Fibroblast of lung (primary cell): ENCODE results near the gene MYH15. TPM values are rescaled to one million over a fixed set of nuclear protein-coding genes. Genes with fewer than 3 reads are reported as not detected.
A peak's percentile ranks its signal among the peaks of the same experiment; 100 is the strongest.

Experiments
- DNase-seq, 2 donors: peaks; one replicate each; pipeline versions ENCODE4 v3.0.0 to v3.0.0-alpha.2; 2010; ENCODE audit warnings: low read depth in 2 of 2
- H2AFZ ChIP-seq: 2 replicates; pipeline ENCODE4 v1.5.1; 2012; ENCODE audit warnings: low read length, control low read depth, inconsistent platforms
- H3K27ac ChIP-seq: 2 replicates; pipeline ENCODE4 v1.5.1; 2011; ENCODE audit warnings: low read length, control low read depth; ENCODE audit not compliant: insufficient read depth
- H3K27me3 ChIP-seq: 2 replicates; pipeline ENCODE4 v1.5.1; 2011; ENCODE audit warnings: mild to moderate bottlenecking, low read length; ENCODE audit not compliant: control insufficient read depth, insufficient read depth
- H3K36me3 ChIP-seq: 2 replicates; pipeline ENCODE4 v1.5.1; 2011; ENCODE audit warnings: low read length; ENCODE audit not compliant: control insufficient read depth, insufficient read depth
- H3K4me1 ChIP-seq: 2 replicates; pipeline ENCODE4 v1.5.1; 2011; ENCODE audit warnings: low read length; ENCODE audit not compliant: control insufficient read depth, insufficient read depth; ENCODE audit errors: extremely low read depth
- H3K4me2 ChIP-seq: 2 replicates; pipeline ENCODE4 v1.5.1; 2011; ENCODE audit warnings: low read length, control low read depth; ENCODE audit not compliant: insufficient read depth; ENCODE audit errors: extremely low read depth
- H3K4me3 ChIP-seq, 4 experiments: fragments of 200-600 bp in 1 of 4; sonication (generic) in 1 of 4; replicated peaks in 1 of 4; 2 replicates each; pipeline ENCODE4 v1.5.1; 2011 to 2016; ENCODE audit warnings: low read length in 4 of 4, low read depth in 3 of 4, mild to moderate bottlenecking in 3 of 4, control low read depth in 2 of 4, inconsistent platforms in 1 of 4, mixed read lengths in 1 of 4; ENCODE audit not compliant: insufficient read depth in 1 of 4; ENCODE audit errors: control extremely low read depth in 1 of 4
- H3K79me2 ChIP-seq: 2 replicates; pipeline ENCODE4 v1.5.1; 2012; ENCODE audit warnings: mild to moderate bottlenecking, low read length, inconsistent platforms; ENCODE audit not compliant: control insufficient read depth, insufficient read depth
- H3K9ac ChIP-seq: 2 replicates; pipeline ENCODE4 v1.5.1; 2011; ENCODE audit warnings: mild to moderate bottlenecking, low read length, control low read depth; ENCODE audit not compliant: insufficient read depth
- H3K9me3 ChIP-seq: 2 replicates; pipeline ENCODE4 v1.5.1; 2012; ENCODE audit warnings: low read depth, low read length; ENCODE audit not compliant: control insufficient read depth, insufficient read depth
- H4K20me1 ChIP-seq: 2 replicates; pipeline ENCODE4 v1.5.1; 2011; ENCODE audit warnings: low read length; ENCODE audit not compliant: control insufficient read depth, insufficient read depth; ENCODE audit errors: extremely low read depth
- CTCF ChIP-seq, 2 donors: IDR thresholded peaks in 1 of 2; conservative IDR thresholded peaks in 1 of 2; 1 replicate in 1 of 2; 2 replicates in 1 of 2; pipeline ENCODE4 v1.5.1; 2011 to 2012; ENCODE audit warnings: low read length in 2 of 2, control low read depth in 1 of 2, inconsistent platforms in 1 of 2, low read depth in 1 of 2, mild to moderate bottlenecking in 1 of 2
- EZH2 ChIP-seq: IDR thresholded peaks from 2 replicates; pipeline ENCODE4 v1.5.1; 2012; ENCODE audit warnings: low read length, control low read depth, mild to moderate bottlenecking; ENCODE audit errors: missing control alignments
- polyA plus RNA-seq, 2 donors: library from polyadenylated mRNA; depleted of rRNA in 1 of 2; stranded (reverse) in 1 of 2; unstranded in 1 of 2; fragments of >200 nt; gene quantifications; 2 replicates each; pipeline ENCODE4 v1.2.1, GENCODE V29; 2011 to 2012; ENCODE audit warnings: missing spikeins in 1 of 2
- total RNA-seq: library from RNA; depleted of rRNA; stranded (reverse); fragments of >200 nt; gene quantifications from 2 replicates; pipeline ENCODE4 v1.2.1, GENCODE V29; 2014

The MYH15 gene
- total and polyA plus RNA-seq, 2 donors (not counting 1 experiment from before 2014, with no cell fraction given): 0.05 to 0.17 TPM

- H3K4me1 ChIP-seq: no peaks in the 10 kb centered on the region
- H3K4me2 ChIP-seq: no peak overlapping the region
- H2AFZ ChIP-seq: no peak overlapping the region
- H3K79me2 ChIP-seq: no peaks in the 10 kb centered on the region
- TF ChIP-seq CTCF (conservative IDR thresholded peaks at IDR 0.05 in 1 of 2, IDR thresholded peaks at IDR 0.05 in 1 of 2; ENCODE audit: low read depth in 1 of 2, low read length in 2 of 2) (no peak), EZH2 (no peak)
- H3K9me3 ChIP-seq: no peaks in the 10 kb centered on the region
- H4K20me1 ChIP-seq: no peaks in the 10 kb centered on the region
- no peak overlapping the region for H3K27ac ChIP-seq
- H3K9ac ChIP-seq: no peak overlapping the region
- peak in 1 of 2 donors; percentile 53 for DNase-seq
- no peaks in the 10 kb centered on the region for H3K27me3 ChIP-seq
- H3K4me3 ChIP-seq: no peak overlapping the region
- no peaks in the 10 kb centered on the region for H3K36me3 ChIP-seq
Observed at GRCh38 chr3:108403686-108404345, 106.6 kb downstream of the MYH15 start.

GRCh38 chr3:108403198-108403597 lies 107.2 kb downstream of the MYH15 start:
- no peaks in the 10 kb centered on the region for H3K36me3 ChIP-seq
- no peaks in the 10 kb centered on the region for H3K9me3 ChIP-seq
- no peaks in the 10 kb centered on the region for H3K27me3 ChIP-seq
- no peak overlapping the region for H3K27ac ChIP-seq
- DNase-seq: no peak
- H3K9ac ChIP-seq: no peak overlapping the region
- no peak for TF ChIP-seq EZH2
- TF ChIP-seq CTCF (conservative IDR thresholded peaks at IDR 0.05 in 1 of 2, IDR thresholded peaks at IDR 0.05 in 1 of 2; ENCODE audit: low read depth in 1 of 2, low read length in 2 of 2): no peak
- H3K4me1 ChIP-seq: no peaks in the 10 kb centered on the region
- no peak overlapping the region for H3K4me2 ChIP-seq
- H3K79me2 ChIP-seq: no peaks in the 10 kb centered on the region
- H4K20me1 ChIP-seq: no peaks in the 10 kb centered on the region
- H3K4me3 ChIP-seq: no peak overlapping the region
- H2AFZ ChIP-seq: no peak overlapping the region

- H3K4me2 ChIP-seq: no peak overlapping the region
- DNase-seq: no peak
- H3K27ac ChIP-seq: no peak overlapping the region
- no peaks in the 10 kb centered on the region for H3K9me3 ChIP-seq
- no peaks in the 10 kb centered on the region for H3K36me3 ChIP-seq
- no peaks in the 10 kb centered on the region for H4K20me1 ChIP-seq
- H3K4me1 ChIP-seq: no peaks in the 10 kb centered on the region
- TF ChIP-seq CTCF (conservative IDR thresholded peaks at IDR 0.05 in 1 of 2, IDR thresholded peaks at IDR 0.05 in 1 of 2; ENCODE audit: low read depth in 1 of 2, low read length in 2 of 2): no peak
- TF ChIP-seq EZH2: no peak
- H3K9ac ChIP-seq: no peak overlapping the region
- no peaks in the 10 kb centered on the region for H3K79me2 ChIP-seq
- H3K4me3 ChIP-seq: no peak overlapping the region
- H3K27me3 ChIP-seq: no peaks in the 10 kb centered on the region
- H2AFZ ChIP-seq: no peak overlapping the region
Observed at GRCh38 chr3:108401836-108402235, 108.6 kb downstream of the MYH15 start.
